Osteoblast (primary cell): Measurements from ENCODE around the gene NDUFV2. TPM values are rescaled to one million over a fixed set of nuclear protein-coding genes. Genes with fewer than 3 reads are reported as not detected.

Source experiments
- DNase-seq: peaks from one replicate; pipeline ENCODE4 v3.0.0; 2011; ENCODE audit warnings: low spot score, mixed read lengths; ENCODE audit not compliant: insufficient read length; ENCODE audit errors: missing footprints
- H2AFZ ChIP-seq: 2 replicates; pipeline ENCODE4 v1.6.0; 2011; ENCODE audit warnings: mild to moderate bottlenecking, low read length
- H3K27ac ChIP-seq: 2 replicates; pipeline ENCODE4 v1.5.1; 2011; ENCODE audit warnings: mild to moderate bottlenecking, low read depth, low read length, moderate library complexity
- H3K27me3 ChIP-seq: 2 replicates; pipeline ENCODE4 v1.6.0; 2012; ENCODE audit warnings: mild to moderate bottlenecking, control low read depth, inconsistent platforms, low read length, moderate library complexity; ENCODE audit not compliant: insufficient read depth
- H3K36me3 ChIP-seq: 2 replicates; pipeline ENCODE4 v1.5.1; 2011; ENCODE audit warnings: mild to moderate bottlenecking, low read length, control low read depth, moderate library complexity; ENCODE audit not compliant: insufficient read depth
- H3K4me1 ChIP-seq: 2 replicates; pipeline ENCODE4 v1.5.1; 2011; ENCODE audit warnings: mild to moderate bottlenecking, low read length, control low read depth, moderate library complexity; ENCODE audit not compliant: insufficient read depth
- H3K4me2 ChIP-seq: 2 replicates; pipeline ENCODE4 v1.6.0; 2011; ENCODE audit warnings: mild to moderate bottlenecking, low read length; ENCODE audit not compliant: insufficient read depth
- H3K4me3 ChIP-seq: fragments of 200-600 bp; sonication (generic); 3 replicates; pipeline ENCODE4 v1.5.1; 2012; ENCODE audit warnings: mild to moderate bottlenecking, low read length, inconsistent platforms; ENCODE audit not compliant: insufficient read depth
- H3K79me2 ChIP-seq: 2 replicates; pipeline ENCODE4 v1.6.0; 2012; ENCODE audit warnings: mild to moderate bottlenecking, low read length, control low read depth, inconsistent platforms; ENCODE audit not compliant: insufficient read depth
- H3K9me3 ChIP-seq: 2 replicates; pipeline ENCODE4 v1.5.1; 2011; ENCODE audit warnings: low read depth, low read length, control low read depth
- H4K20me1 ChIP-seq: 2 replicates; pipeline ENCODE4 v1.6.0; 2012; ENCODE audit warnings: mild to moderate bottlenecking, low read length, control low read depth; ENCODE audit not compliant: insufficient read depth
- total RNA-seq: library from RNA; depleted of rRNA; stranded (reverse); fragments of >200 nt; gene quantifications from 2 replicates; pipeline ENCODE4 v1.2.3, GENCODE V29; 2012
- TF ChIP-seq, protein P1 (sequence below): IDR thresholded peaks from 2 replicates; pipeline ENCODE4 v1.5.1; 2011; ENCODE audit warnings: mild to moderate bottlenecking, low read depth, low read length, moderate library complexity; ENCODE audit errors: extremely low read depth

Gene NDUFV2
- total RNA-seq, 1 donor = 95.9 TPM

DNA sequence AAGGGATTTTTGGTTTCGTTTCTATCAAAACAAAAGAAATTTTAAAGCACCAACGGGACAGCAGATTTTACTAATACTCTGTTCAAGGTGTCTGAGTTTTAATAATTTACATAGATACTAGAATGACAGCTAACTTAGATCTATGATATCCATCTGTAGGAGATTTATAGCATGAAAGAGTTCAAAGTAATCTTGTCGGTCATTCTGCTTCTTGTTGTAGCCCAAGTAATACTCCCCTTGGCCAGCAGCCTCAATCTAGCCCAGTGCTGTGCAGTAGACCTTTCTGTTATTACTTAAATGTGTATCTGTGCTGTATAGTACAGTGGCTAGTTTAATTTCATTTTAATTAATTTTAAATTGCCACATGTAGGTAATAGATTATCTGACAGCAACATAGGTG is 78.8 kb downstream of the NDUFV2 start:
- peaks cover 24% of the 10 kb centered on the region for H4K20me1 ChIP-seq
- no peak for DNase-seq
- no peaks in the 10 kb centered on the region for H3K27me3 ChIP-seq
- H3K4me1 ChIP-seq = no peaks in the 10 kb centered on the region
- H3K9me3 ChIP-seq = no peaks in the 10 kb centered on the region
- no peak overlapping the region for H3K27ac ChIP-seq
- TF ChIP-seq, protein P1, sequence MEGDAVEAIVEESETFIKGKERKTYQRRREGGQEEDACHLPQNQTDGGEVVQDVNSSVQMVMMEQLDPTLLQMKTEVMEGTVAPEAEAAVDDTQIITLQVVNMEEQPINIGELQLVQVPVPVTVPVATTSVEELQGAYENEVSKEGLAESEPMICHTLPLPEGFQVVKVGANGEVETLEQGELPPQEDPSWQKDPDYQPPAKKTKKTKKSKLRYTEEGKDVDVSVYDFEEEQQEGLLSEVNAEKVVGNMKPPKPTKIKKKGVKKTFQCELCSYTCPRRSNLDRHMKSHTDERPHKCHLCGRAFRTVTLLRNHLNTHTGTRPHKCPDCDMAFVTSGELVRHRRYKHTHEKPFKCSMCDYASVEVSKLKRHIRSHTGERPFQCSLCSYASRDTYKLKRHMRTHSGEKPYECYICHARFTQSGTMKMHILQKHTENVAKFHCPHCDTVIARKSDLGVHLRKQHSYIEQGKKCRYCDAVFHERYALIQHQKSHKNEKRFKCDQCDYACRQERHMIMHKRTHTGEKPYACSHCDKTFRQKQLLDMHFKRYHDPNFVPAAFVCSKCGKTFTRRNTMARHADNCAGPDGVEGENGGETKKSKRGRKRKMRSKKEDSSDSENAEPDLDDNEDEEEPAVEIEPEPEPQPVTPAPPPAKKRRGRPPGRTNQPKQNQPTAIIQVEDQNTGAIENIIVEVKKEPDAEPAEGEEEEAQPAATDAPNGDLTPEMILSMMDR = no peak
- H3K4me2 ChIP-seq = no peak overlapping the region
- H3K79me2 ChIP-seq = peaks cover 85% of the 10 kb centered on the region
- H3K4me3 ChIP-seq = no peak overlapping the region
- H3K36me3 ChIP-seq = peaks cover 6% of the 10 kb centered on the region
- no peak overlapping the region for H2AFZ ChIP-seq

DNA sequence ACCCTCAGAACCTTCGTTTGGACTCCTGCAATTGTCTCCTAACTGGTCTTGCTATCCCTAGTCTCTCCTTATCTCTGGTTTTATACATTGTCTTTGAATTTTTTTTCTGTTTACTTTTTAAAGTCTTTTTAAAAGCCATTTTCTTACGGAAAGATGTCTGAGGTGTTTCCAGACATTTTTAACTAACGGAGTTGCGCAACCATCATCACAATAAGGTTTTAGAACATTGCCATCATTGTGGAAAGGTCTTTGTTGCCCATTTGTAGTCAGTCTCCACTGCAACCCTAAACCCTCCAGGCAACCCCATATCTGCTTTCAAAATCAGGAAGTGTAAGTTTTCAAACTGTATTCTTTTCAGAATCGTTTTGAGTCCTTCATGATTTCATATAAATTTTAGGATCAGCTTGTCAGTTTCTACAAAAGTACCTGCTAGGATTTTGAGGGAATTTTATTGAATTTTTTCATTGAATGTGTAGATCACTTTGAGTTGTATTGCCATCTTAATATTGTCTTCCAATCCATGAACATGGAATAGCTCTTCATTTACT is 80.4 kb downstream of the NDUFV2 start:
- Histone ChIP-seq H3K79me2 (peaks cover 71% of the 10 kb centered on the region), H3K9me3 (no peaks in the 10 kb centered on the region), H4K20me1 (peaks cover 15% of the 10 kb centered on the region)

More for the DNA sequence above, 80.4 kb downstream of the NDUFV2 start:
- Histone ChIP-seq H3K36me3 (peaks cover 6% of the 10 kb centered on the region), H3K27me3 (no peaks in the 10 kb centered on the region), H3K4me1 (no peaks in the 10 kb centered on the region), H3K27ac (no peak overlapping the region), H3K4me2 (no peak overlapping the region), H3K4me3 (no peak overlapping the region), H2AFZ (no peak overlapping the region)
- no peak for DNase-seq
- TF ChIP-seq, protein P1 = no peak

Other genes starting within 250 kb of the NDUFV2 start
- 47.8 and 53.9 TPM in 2 replicates for gene ANKRD12, start 34.1 kb downstream of the NDUFV2 start, total RNA-seq
- 88.7 and 101 TPM in 2 replicates for gene TWSG1, start 232.1 kb downstream of the NDUFV2 start, total RNA-seq